Naive thymus-derived CD8-positive, alpha-beta T cell (primary cell): ENCODE measurements around the gene LTC4S. TPM values are rescaled to one million over a fixed set of nuclear protein-coding genes. Genes with fewer than 3 reads are reported as not detected.

Experiments
- ATAC-seq, 2 donors: fragments of 150-1000 bp; cut with Tn5 transposase in 1 of 2; sonication (Bioruptor Pico), chemical (Tn5 transposase) in 1 of 2; 1 replicate in 1 of 2; 2 replicates in 1 of 2; pipeline ENCODE4 v1.10.0; 2021; ENCODE audit warnings: mild to moderate bottlenecking in 2 of 2, moderate library complexity in 2 of 2
- POLR2A ChIA-PET: fragments of 350-600 bp; sonication (Branson Sonifier 250); formaldehyde crosslinking; loops from one replicate; lab custom pipeline; 2021; ENCODE audit warnings: antibody characterized with exemption; lab: Charles Lee
- DNase-seq, 10 donors: peaks; one replicate each; pipeline versions ENCODE4 v3.0.0 to v3.0.0-alpha.2; 2020 to 2022
- H3K27ac Mint-ChIP-seq, 10 donors: one replicate each; pipeline ENCODE4 v1.8.0; 2020 to 2022; ENCODE audit warnings: mild to moderate bottlenecking in 10 of 10, mixed read lengths in 10 of 10, moderate library complexity in 4 of 10, inconsistent platforms in 1 of 10
- H3K27me3 Mint-ChIP-seq, 5 donors: one replicate each; pipeline ENCODE4 v1.8.0; 2021 to 2022; ENCODE audit warnings: mixed read lengths in 5 of 5
- H3K36me3 Mint-ChIP-seq, 3 donors: one replicate each; pipeline ENCODE4 v1.8.0; 2020 to 2022; ENCODE audit warnings: mixed read lengths in 3 of 3, mild to moderate bottlenecking in 2 of 3, inconsistent platforms in 1 of 3
- H3K4me1 Mint-ChIP-seq, 4 donors: one replicate each; pipeline ENCODE4 v1.8.0; 2021 to 2022; ENCODE audit warnings: mixed read lengths in 4 of 4
- H3K4me3 Mint-ChIP-seq, 10 donors: one replicate each; pipeline ENCODE4 v1.8.0; 2020 to 2022; ENCODE audit warnings: mild to moderate bottlenecking in 10 of 10, mixed read lengths in 10 of 10, moderate library complexity in 6 of 10, inconsistent platforms in 1 of 10
- H3K9me3 Mint-ChIP-seq, 9 donors: one replicate each; pipeline ENCODE4 v1.8.0; 2020 to 2022; ENCODE audit warnings: mixed read lengths in 9 of 9, mild to moderate bottlenecking in 3 of 9, inconsistent platforms in 1 of 9, moderate library complexity in 1 of 9
- polyA plus RNA-seq, 3 donors: library from polyadenylated mRNA; unstranded; fragments of 300-500 nt; fragmentation: Illumina TruSeq; gene quantifications; one replicate each; pipeline ENCODE4 v1.2.3, GENCODE V29; 2021
- total RNA-seq, 8 experiments: library from RNA in 2 of 8; stranded (reverse) in 2 of 8; gene quantifications; one replicate each; pipeline ENCODE4 v1.2.3 and lab custom pipeline; 2021 to 2026

LTC4S gene
- total and polyA plus RNA-seq, 5 experiments from 2014 or later, result 1.5 to 6.1 (median 2.9) TPM

- peak; percentile 33 to 40 for ATAC-seq
- peak overlapping the region; percentile 79 to 92 (median 86) for H3K4me3 Mint-ChIP-seq
- H3K4me1 Mint-ChIP-seq, result peaks cover 22 to 42% (median 38%) of the 10 kb centered on the region in 4 donors
- peaks cover 0 to 13% (median 2%) of the 10 kb centered on the region in 3 donors for H3K36me3 Mint-ChIP-seq
- H3K27ac Mint-ChIP-seq, result peak overlapping the region; percentile 73 to 93 (median 84)
- DNase-seq, result peak in 3 of 10 donors; percentile 41 to 74 (median 45)
- H3K27me3 Mint-ChIP-seq, result peaks cover 0 to 3% (median 0%) of the 10 kb centered on the region in 5 donors
- no peaks in the 10 kb centered on the region for H3K9me3 Mint-ChIP-seq
- POLR2A ChIA-PET, result interaction anchor here (0.7 to 7.8 kb wide), 8 partner anchors 10 to 253 kb away, joined by 3 to 154 read pairs (median 6); partner anchors contain the start of genes HNRNPH1, LTC4S, MRNIP and SQSTM1
Measured at GRCh38 chr5:179803651-179804554, 10.1 kb downstream of the LTC4S start.

- no peak for ATAC-seq
- H3K4me3 Mint-ChIP-seq, result peak overlapping the region; percentile 79 to 92 (median 86)
- POLR2A ChIA-PET, result interaction anchor here (0.8 to 7.8 kb wide), 4 partner anchors 10 to 181 kb away, joined by 4 to 154 read pairs (median 11); partner anchors contain the start of genes HNRNPH1, LTC4S and SQSTM1
Measured at GRCh38 chr5:179804555-179804947, 10.8 kb downstream of the LTC4S start.

GRCh38 chr5:179805070-179805528 is 11.3 kb downstream of the LTC4S start:
- Mint-ChIP-seq H3K36me3 (peaks cover 0 to 3% (median 2%) of the 10 kb centered on the region in 3 donors), H3K4me1 (peaks cover 22 to 42% (median 36%) of the 10 kb centered on the region in 4 donors), H3K4me3 (peak overlapping the region; percentile 79 to 92 (median 86)), H3K27me3 (peaks cover 0 to 3% (median 0%) of the 10 kb centered on the region in 5 donors), H3K9me3 (no peaks in the 10 kb centered on the region), H3K27ac (peak overlapping the region; percentile 73 to 93 (median 89))
- POLR2A ChIA-PET, result interaction anchor here (1.0 to 7.8 kb wide), 7 partner anchors 9 to 181 kb away, joined by 3 to 154 read pairs (median 8); partner anchors contain the start of genes HNRNPH1, LTC4S and SQSTM1
- no peak for DNase-seq
- ATAC-seq, result no peak

More at GRCh38 chr5:179804555-179804947, 10.8 kb downstream of the LTC4S start:
- Mint-ChIP-seq H3K27me3 (peaks cover 0 to 3% (median 0%) of the 10 kb centered on the region in 5 donors), H3K9me3 (no peaks in the 10 kb centered on the region), H3K27ac (peak overlapping the region; percentile 16 to 93 (median 87)), H3K36me3 (peaks cover 0 to 7% (median 2%) of the 10 kb centered on the region in 3 donors), H3K4me1 (peaks cover 22 to 42% (median 37%) of the 10 kb centered on the region in 4 donors)
- no peak for DNase-seq

- POLR2A ChIA-PET, result interaction anchor here (0.6 to 7.8 kb wide), 9 partner anchors 9 to 182 kb away, joined by 3 to 154 read pairs (median 7); partner anchors contain the start of genes HNRNPH1, LTC4S and SQSTM1
- peak overlapping the region; percentile 79 to 92 (median 86) for H3K4me3 Mint-ChIP-seq
- peaks cover 22 to 42% (median 36%) of the 10 kb centered on the region in 4 donors for H3K4me1 Mint-ChIP-seq
Measured at GRCh38 chr5:179805529-179806249, 11.9 kb downstream of the LTC4S start.

GRCh38 chr5:179806250-179807048 is 12.7 kb downstream of the LTC4S start, which contains the start of gene MGAT4B:
MGAT4B (minus strand) TSS chr5:179806866; CDS start chr5:179806583, 283 bp downstream.
- POLR2A ChIA-PET, result interaction anchor here (0.6 to 7.8 kb wide), 11 partner anchors 10 to 183 kb away, joined by 3 to 154 read pairs (median 5); partner anchors contain the start of genes HNRNPH1, LTC4S, MRNIP and SQSTM1
- Mint-ChIP-seq H3K9me3 (no peaks in the 10 kb centered on the region), H3K36me3 (peaks cover 0 to 4% (median 2%) of the 10 kb centered on the region in 3 donors), H3K4me3 (peak within 1 kb of the TSS; percentile 62 to 88 (median 78)), H3K4me1 (peaks cover 22 to 41% (median 36%) of the 10 kb centered on the region in 4 donors), H3K27me3 (peaks cover 0 to 3% (median 0%) of the 10 kb centered on the region in 5 donors), H3K27ac (peak within 1 kb of the TSS in 5 of 10 donors; percentile 15 to 78 (median 65))
- ATAC-seq (peak; percentile 73 to 74), DNase-seq (peak in 7 of 10 donors; percentile 41 to 61 (median 54))

More at GRCh38 chr5:179805529-179806249, 11.9 kb downstream of the LTC4S start:
- Mint-ChIP-seq H3K9me3 (no peaks in the 10 kb centered on the region), H3K27ac (peak overlapping the region in 9 of 10 donors; percentile 73 to 93 (median 89)), H3K36me3 (peaks cover 0 to 3% (median 2%) of the 10 kb centered on the region in 3 donors), H3K27me3 (peaks cover 0 to 3% (median 0%) of the 10 kb centered on the region in 5 donors)
- DNase-seq, result no peak
- peak in 1 of 2 donors; percentile 10 for ATAC-seq

- H3K27ac Mint-ChIP-seq, result no peak overlapping the region
- DNase-seq, result no peak
- POLR2A ChIA-PET, result interaction anchor here (1.8 kb wide), 1 partner anchor 10 kb away, joined by 8 read pairs; no protein-coding TSS in a partner anchor
Measured at GRCh38 chr5:179812135-179812825, 18.5 kb downstream of the LTC4S start.

GRCh38 chr5:179812997-179813607 is 19.3 kb downstream of the LTC4S start:
- no peak for ATAC-seq
- peaks cover 0 to 15% (median 0%) of the 10 kb centered on the region in 3 donors for H3K36me3 Mint-ChIP-seq
- DNase-seq, result no peak
- H3K27ac Mint-ChIP-seq, result peak overlapping the region in 1 of 10 donors; percentile 35
- no peak overlapping the region for H3K4me3 Mint-ChIP-seq
- H3K27me3 Mint-ChIP-seq, result no peaks in the 10 kb centered on the region
- POLR2A ChIA-PET, result interaction anchor here (1.8 kb wide), 1 partner anchor 10 kb away, joined by 8 read pairs; no protein-coding TSS in a partner anchor
- H3K9me3 Mint-ChIP-seq, result no peaks in the 10 kb centered on the region
- H3K4me1 Mint-ChIP-seq, result peaks cover 4 to 15% (median 14%) of the 10 kb centered on the region in 4 donors

More at GRCh38 chr5:179812135-179812825, 18.5 kb downstream of the LTC4S start:
- H3K27me3 Mint-ChIP-seq, result no peaks in the 10 kb centered on the region
- H3K4me3 Mint-ChIP-seq, result no peak overlapping the region
- H3K4me1 Mint-ChIP-seq, result peaks cover 2 to 9% (median 8%) of the 10 kb centered on the region in 4 donors
- H3K36me3 Mint-ChIP-seq, result peaks cover 0 to 15% (median 0%) of the 10 kb centered on the region in 3 donors
- H3K9me3 Mint-ChIP-seq, result no peaks in the 10 kb centered on the region
- ATAC-seq, result no peak

- Mint-ChIP-seq H3K9me3 (no peaks in the 10 kb centered on the region), H3K27ac (no peak overlapping the region), H3K36me3 (peaks cover 0 to 15% (median 0%) of the 10 kb centered on the region in 3 donors), H3K4me1 (peaks cover 9 to 23% (median 19%) of the 10 kb centered on the region in 4 donors), H3K4me3 (no peak overlapping the region), H3K27me3 (no peaks in the 10 kb centered on the region)
- POLR2A ChIA-PET, result interaction anchor here (0.9 to 1.8 kb wide), 3 partner anchors 9 to 81 kb away, joined by 3 to 8 read pairs (median 3); no protein-coding TSS in a partner anchor
- ATAC-seq, result no peak
- no peak for DNase-seq
Measured at GRCh38 chr5:179814090-179814489, 20.3 kb downstream of the LTC4S start.

- no peaks in the 10 kb centered on the region for H3K27me3 Mint-ChIP-seq
- no peak for ATAC-seq
- POLR2A ChIA-PET, result interaction anchor here (0.5 to 1.8 kb wide), 3 partner anchors 9 to 131 kb away, joined by 3 to 7 read pairs (median 6); partner anchors contain the start of gene MGAT4B
- peaks cover 0 to 15% (median 0%) of the 10 kb centered on the region in 3 donors for H3K36me3 Mint-ChIP-seq
- peak overlapping the region in 2 of 10 donors; percentile 66 to 74 for H3K27ac Mint-ChIP-seq
- peak overlapping the region in 8 of 10 donors; percentile 22 to 74 (median 56) for H3K4me3 Mint-ChIP-seq
- H3K9me3 Mint-ChIP-seq, result no peaks in the 10 kb centered on the region
- peaks cover 16 to 36% (median 29%) of the 10 kb centered on the region in 4 donors for H3K4me1 Mint-ChIP-seq
- no peak for DNase-seq
Measured at GRCh38 chr5:179815491-179816249, 21.9 kb downstream of the LTC4S start.
